Naive B cell (primary cell): ENCODE data around the gene KIR3DL3. TPM values are rescaled to one million over a fixed set of nuclear protein-coding genes. Genes with fewer than 3 reads are reported as not detected.
"Not testable (repeated sequence)": the region's sequence is repeated elsewhere in the genome, so short reads cannot be mapped to it uniquely, and the experiment has no call there.

ENCODE experiments used
- ATAC-seq, 2 donors: fragments of 150-1000 bp; cut with Tn5 transposase; 2 replicates each; pipeline ENCODE4 v1.10.0; 2021; ENCODE audit warnings: low read depth in 2 of 2, mild to moderate bottlenecking in 2 of 2, moderate library complexity in 2 of 2
- DNase-seq: peaks from one replicate; pipeline ENCODE4 v3.0.0; 2022
- H3K27ac Mint-ChIP-seq, 6 donors: one replicate each; pipeline ENCODE4 v1.8.0; 2020 to 2022; ENCODE audit warnings: mild to moderate bottlenecking in 6 of 6, mixed read lengths in 6 of 6, moderate library complexity in 5 of 6, inconsistent platforms in 2 of 6
- H3K27me3 Mint-ChIP-seq, 3 donors: one replicate each; pipeline ENCODE4 v1.8.0; 2021 to 2022; ENCODE audit warnings: mixed read lengths in 3 of 3, mild to moderate bottlenecking in 1 of 3
- H3K36me3 Mint-ChIP-seq, 2 donors: one replicate each; pipeline ENCODE4 v1.8.0; 2020 to 2022; ENCODE audit warnings: mixed read lengths in 2 of 2, inconsistent platforms in 1 of 2, mild to moderate bottlenecking in 1 of 2
- H3K4me1 Mint-ChIP-seq, 3 donors: one replicate each; pipeline ENCODE4 v1.8.0; 2020 to 2022; ENCODE audit warnings: mixed read lengths in 3 of 3, inconsistent platforms in 1 of 3, mild to moderate bottlenecking in 1 of 3, moderate library complexity in 1 of 3
- H3K4me3 Mint-ChIP-seq, 8 donors: one replicate each; pipeline ENCODE4 v1.8.0; 2020 to 2022; ENCODE audit warnings: mild to moderate bottlenecking in 8 of 8, mixed read lengths in 8 of 8, moderate library complexity in 8 of 8, inconsistent platforms in 2 of 8
- H3K9me3 Mint-ChIP-seq, 7 donors: one replicate each; pipeline ENCODE4 v1.8.0; 2020 to 2022; ENCODE audit warnings: mixed read lengths in 7 of 7, mild to moderate bottlenecking in 5 of 7, inconsistent platforms in 2 of 7, moderate library complexity in 1 of 7
- polyA plus RNA-seq, 6 donors: library from polyadenylated mRNA; unstranded; fragments of 300-500 nt; fragmentation: Illumina TruSeq; gene quantifications; one replicate each; pipeline ENCODE4 v1.2.3, GENCODE V29; 2021; ENCODE audit warnings: low read depth in 6 of 6

The KIR3DL3 gene
- polyA plus RNA-seq, 6 donors from 2014 or later, result not detected

- no peaks in the 10 kb centered on the region for H3K4me1 Mint-ChIP-seq
- H3K9me3 Mint-ChIP-seq, result peaks cover 0 to 3% (median 0%) of the 10 kb centered on the region in 7 donors
- peaks cover 9 to 58% (median 25%) of the 10 kb centered on the region in 3 donors for H3K27me3 Mint-ChIP-seq
- no peak overlapping the region for H3K4me3 Mint-ChIP-seq
- peak overlapping the region in 1 of 6 donors; percentile 86 for H3K27ac Mint-ChIP-seq
- H3K36me3 Mint-ChIP-seq, result peaks cover 0 to 4% of the 10 kb centered on the region in 2 donors
- DNase-seq (no peak), ATAC-seq (no peak)
Observed at GRCh38 chr19:54739587-54740497, 15.6 kb downstream of the KIR3DL3 start.

DNA sequence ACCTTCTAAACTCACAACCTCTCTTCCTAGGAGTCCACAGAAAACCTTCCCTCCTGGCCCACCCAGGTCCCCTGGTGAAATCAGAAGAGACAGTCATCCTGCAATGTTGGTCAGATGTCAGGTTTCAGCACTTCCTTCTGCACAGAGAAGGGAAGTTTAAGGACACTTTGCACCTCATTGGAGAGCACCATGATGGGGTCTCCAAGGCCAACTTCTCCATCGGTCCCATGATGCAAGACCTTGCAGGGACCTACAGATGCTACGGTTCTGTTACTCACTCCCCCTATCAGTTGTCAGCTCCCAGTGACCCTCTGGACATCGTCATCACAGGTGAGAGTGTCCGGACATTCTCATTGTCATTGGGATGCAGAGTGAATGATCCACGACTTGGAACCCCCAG, 17.7 kb downstream of the KIR3DL3 start:
- not testable (repeated sequence) for H3K36me3 Mint-ChIP-seq, ATAC-seq, H3K9me3 Mint-ChIP-seq, DNase-seq, H3K4me1 Mint-ChIP-seq
- H3K27me3 Mint-ChIP-seq, result peaks cover 5 to 49% (median 18%) of the 10 kb centered on the region in 3 donors
- peak overlapping the region in 1 of 6 donors; percentile 28 for H3K27ac Mint-ChIP-seq
- peak overlapping the region in 1 of 8 donors; percentile 53 for H3K4me3 Mint-ChIP-seq

DNA sequence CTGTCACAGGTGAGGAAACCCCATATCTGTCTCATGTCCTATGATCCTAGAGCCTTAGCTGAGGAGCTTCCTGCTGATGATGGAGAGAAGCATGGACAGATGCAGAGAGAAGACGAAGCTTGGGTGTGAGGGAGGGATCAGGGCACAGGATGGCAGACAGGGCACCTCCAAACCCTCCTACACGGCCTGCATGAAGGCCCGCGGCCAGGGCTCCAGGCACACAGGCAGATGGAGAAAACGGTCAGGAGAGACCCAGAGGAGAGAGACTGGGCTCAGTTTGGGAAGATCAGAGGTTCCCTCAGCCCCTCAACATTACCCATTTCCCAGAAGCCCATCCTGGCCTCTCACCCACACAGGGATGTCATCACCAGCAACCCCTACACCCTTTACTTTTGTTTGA, 19.8 kb downstream of the KIR3DL3 start:
- peaks cover 5 to 45% (median 23%) of the 10 kb centered on the region in 3 donors for H3K27me3 Mint-ChIP-seq
- H3K4me1 Mint-ChIP-seq, H3K36me3 Mint-ChIP-seq, ATAC-seq, H3K27ac Mint-ChIP-seq, DNase-seq, H3K4me3 Mint-ChIP-seq, H3K9me3 Mint-ChIP-seq: not testable (repeated sequence)

DNA sequence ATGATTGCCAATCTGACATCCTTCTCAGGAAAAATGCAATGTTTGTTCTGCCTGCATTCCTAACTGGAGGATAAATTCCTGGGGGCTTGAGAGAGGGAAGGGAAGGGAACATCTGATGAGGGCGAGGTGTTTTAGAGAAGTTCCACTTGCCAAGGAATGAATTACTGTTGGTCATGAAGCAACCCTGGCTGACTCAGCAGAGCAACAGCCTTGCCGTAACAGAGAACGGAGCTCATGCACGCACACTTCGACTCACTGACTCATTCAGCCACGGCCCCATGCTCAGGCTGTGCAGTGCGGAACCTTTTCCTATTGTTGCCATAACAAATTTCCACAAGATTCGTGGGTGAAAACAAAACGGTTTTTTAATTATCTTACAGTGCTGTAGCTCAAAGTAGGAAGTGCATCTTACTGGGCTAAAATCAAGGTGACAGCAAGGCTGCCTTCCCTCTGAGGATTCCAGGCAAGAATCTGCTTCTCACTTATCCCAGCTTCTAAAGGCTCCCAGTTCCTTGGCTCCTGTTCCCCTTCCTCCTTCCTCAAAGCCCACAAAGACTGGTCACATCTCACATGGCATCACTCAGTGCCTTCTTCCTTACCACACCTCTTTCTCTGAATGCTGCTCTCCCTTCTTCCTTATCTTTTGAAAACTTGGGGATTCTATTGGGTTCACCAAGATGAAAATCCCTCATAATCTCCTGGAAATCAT, 23.5 kb downstream of the KIR3DL3 start:
- not testable (repeated sequence) for H3K4me1 Mint-ChIP-seq, ATAC-seq, H3K4me3 Mint-ChIP-seq, DNase-seq, H3K27ac Mint-ChIP-seq, H3K36me3 Mint-ChIP-seq, H3K9me3 Mint-ChIP-seq
- peaks cover 13 to 23% (median 20%) of the 10 kb centered on the region in 3 donors for H3K27me3 Mint-ChIP-seq

DNA sequence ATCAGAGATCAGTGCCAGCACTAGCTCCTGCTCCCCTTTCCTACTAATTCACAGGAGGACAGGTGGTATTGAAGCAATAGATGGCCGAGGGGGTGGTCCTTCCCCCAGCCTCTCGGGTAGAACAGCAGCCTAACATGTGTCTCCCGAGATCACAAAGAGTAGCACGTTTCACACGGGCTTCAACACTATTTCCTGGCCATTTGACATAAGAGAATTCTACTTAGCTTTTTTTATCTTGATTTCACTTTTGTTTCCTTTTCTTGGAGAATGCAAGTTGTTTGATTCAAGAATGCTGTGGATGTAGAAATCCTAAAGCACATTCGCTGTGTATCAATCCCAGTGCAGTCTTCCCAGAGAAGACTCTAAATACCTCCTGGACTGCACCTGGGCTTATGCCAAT, 26.0 kb downstream of the KIR3DL3 start:
- not testable (repeated sequence) for H3K9me3 Mint-ChIP-seq, DNase-seq, H3K27ac Mint-ChIP-seq, ATAC-seq, H3K4me3 Mint-ChIP-seq, H3K4me1 Mint-ChIP-seq, H3K36me3 Mint-ChIP-seq
- H3K27me3 Mint-ChIP-seq, result peaks cover 7 to 16% (median 10%) of the 10 kb centered on the region in 3 donors

GRCh38 chr19:54756204-54757110, 32.2 kb downstream of the KIR3DL3 start:
- H3K27ac Mint-ChIP-seq, H3K4me1 Mint-ChIP-seq, H3K4me3 Mint-ChIP-seq, H3K9me3 Mint-ChIP-seq, DNase-seq, H3K36me3 Mint-ChIP-seq, ATAC-seq: not testable (repeated sequence)
- H3K27me3 Mint-ChIP-seq, result peaks cover 8 to 18% (median 16%) of the 10 kb centered on the region in 3 donors

- not testable (repeated sequence) for H3K9me3 Mint-ChIP-seq, H3K4me3 Mint-ChIP-seq, H3K27ac Mint-ChIP-seq, DNase-seq, ATAC-seq, H3K36me3 Mint-ChIP-seq, H3K4me1 Mint-ChIP-seq
- H3K27me3 Mint-ChIP-seq, result peaks cover 8 to 16% (median 12%) of the 10 kb centered on the region in 3 donors
Observed at GRCh38 chr19:54758577-54758976, 34.3 kb downstream of the KIR3DL3 start.

DNA sequence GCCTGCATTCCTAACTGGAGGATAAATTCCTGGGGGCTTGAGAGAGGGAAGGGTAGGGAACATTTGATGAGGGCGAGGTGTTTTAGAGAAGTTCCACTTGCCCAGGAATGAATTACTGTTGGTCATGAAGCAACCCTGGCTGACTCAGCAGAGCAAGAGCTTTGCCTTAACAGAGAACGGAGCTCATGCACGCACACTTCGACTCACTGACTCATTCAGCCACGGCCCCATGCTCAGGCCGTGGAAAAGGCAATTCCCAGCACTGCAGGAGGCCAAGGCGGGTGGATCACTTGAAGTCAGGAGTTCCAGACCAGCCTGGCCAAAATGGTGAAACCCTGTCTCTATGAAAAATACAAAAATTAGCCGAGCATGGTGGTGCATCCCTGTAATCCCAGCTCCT, 40.0 kb downstream of the KIR3DL3 start:
- not testable (repeated sequence) for H3K9me3 Mint-ChIP-seq, H3K36me3 Mint-ChIP-seq, H3K4me3 Mint-ChIP-seq, DNase-seq, ATAC-seq, H3K27ac Mint-ChIP-seq, H3K4me1 Mint-ChIP-seq
- peaks cover 0 to 27% (median 16%) of the 10 kb centered on the region in 3 donors for H3K27me3 Mint-ChIP-seq

- not testable (repeated sequence) for H3K36me3 Mint-ChIP-seq, H3K4me1 Mint-ChIP-seq, DNase-seq, H3K4me3 Mint-ChIP-seq, H3K27ac Mint-ChIP-seq, ATAC-seq, H3K9me3 Mint-ChIP-seq
- peaks cover 6 to 34% (median 9%) of the 10 kb centered on the region in 3 donors for H3K27me3 Mint-ChIP-seq
Observed at GRCh38 chr19:54766464-54766863, 42.2 kb downstream of the KIR3DL3 start.

DNA sequence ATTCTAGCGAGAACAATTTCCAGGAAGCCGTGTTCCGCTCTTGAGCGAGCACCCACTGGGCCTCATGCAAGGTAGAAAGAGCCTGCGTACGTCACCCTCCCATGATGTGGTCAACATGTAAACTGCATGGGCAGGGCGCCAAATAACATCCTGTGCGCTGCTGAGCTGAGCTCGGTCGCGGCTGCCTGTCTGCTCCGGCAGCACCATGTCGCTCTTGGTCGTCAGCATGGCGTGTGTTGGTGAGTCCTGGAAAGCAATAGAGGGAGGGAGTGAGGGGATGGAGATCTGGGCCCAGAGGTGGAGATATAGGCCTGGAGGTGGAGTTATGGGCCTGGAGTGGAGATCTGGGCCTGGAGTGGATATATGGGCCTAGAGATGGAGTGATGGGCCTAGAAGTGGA, 45.4 kb downstream of the KIR3DL3 start, which contains the start of gene KIR2DL1:
Gene KIR2DL1, plus strand, starts transcription at position 148 of the 400 bp plus-strand sequence. Its CDS starts 58 bp downstream, at position 206.
- H3K4me3 Mint-ChIP-seq, ATAC-seq, H3K9me3 Mint-ChIP-seq, H3K4me1 Mint-ChIP-seq, H3K36me3 Mint-ChIP-seq, H3K27ac Mint-ChIP-seq, DNase-seq: not testable (repeated sequence)
- H3K27me3 Mint-ChIP-seq, result peaks cover 8 to 35% (median 23%) of the 10 kb centered on the region in 3 donors

DNA sequence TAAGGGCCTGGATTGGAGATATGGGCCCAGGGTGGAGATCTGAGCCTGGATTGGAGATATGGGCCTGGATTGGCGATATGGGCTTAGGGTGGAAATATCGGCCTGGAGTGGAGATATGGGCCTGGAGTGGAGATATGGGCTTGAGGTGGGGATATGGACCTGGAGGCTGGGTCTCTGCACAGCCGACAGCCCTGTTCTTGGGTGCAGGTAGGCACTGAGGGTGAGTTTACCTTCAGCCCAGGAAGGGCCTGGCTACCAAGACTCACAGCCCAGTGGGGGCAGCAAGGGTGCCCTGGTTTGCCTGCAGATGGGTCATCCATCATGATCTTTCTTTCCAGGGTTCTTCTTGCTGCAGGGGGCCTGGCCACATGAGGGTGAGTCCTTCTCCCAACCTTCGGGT, 46.3 kb downstream of the KIR3DL3 start:
- not testable (repeated sequence) for H3K4me3 Mint-ChIP-seq, H3K9me3 Mint-ChIP-seq, H3K27ac Mint-ChIP-seq, H3K4me1 Mint-ChIP-seq, ATAC-seq, H3K36me3 Mint-ChIP-seq, DNase-seq
- H3K27me3 Mint-ChIP-seq, result peaks cover 10 to 30% (median 26%) of the 10 kb centered on the region in 3 donors

DNA sequence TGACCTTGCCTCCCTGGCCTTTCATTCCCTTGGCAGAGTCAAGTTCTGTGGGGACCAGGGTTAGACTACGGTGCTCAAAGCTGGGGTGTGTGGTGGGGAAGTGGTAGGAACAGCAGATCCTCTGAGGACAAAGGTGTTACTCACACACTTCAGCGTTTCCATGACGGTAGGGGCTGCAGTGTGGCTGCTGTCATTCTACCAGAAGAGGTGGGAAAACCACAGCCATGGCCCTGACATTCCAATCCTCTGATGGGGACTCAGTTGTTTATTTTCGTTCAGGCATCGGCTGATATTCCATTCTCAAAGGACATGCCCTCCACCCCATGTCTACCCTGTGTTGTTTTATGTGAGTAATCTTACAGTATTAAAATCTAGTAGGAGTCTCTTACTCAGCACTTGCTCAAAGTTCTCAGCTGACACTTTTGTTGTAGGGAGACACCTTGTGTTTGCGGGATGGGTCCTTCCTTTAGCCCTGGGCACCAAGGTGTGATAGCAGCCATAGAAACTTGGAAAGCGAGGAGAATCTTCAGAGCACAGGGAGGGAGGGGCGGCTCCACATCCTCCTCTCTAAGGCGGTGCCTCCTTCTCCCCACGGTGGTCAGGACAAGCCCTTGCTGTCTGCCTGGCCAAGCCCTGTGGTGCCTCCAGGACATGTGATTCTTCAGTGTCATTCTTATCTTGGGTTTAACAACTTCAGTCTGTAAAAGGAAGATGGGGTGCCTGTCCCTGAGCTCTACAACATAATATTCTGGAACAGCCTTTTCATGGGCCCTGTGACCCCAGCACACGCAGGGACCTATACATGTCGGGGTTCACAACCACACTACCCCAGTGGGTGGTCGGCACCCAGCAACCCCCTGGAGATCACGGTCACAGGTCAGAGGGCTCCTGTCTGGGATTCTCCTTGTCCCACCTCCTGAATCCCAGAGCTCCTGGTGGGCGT, 47.0 kb downstream of the KIR3DL3 start:
- H3K9me3 Mint-ChIP-seq, H3K4me3 Mint-ChIP-seq, H3K4me1 Mint-ChIP-seq, ATAC-seq, H3K36me3 Mint-ChIP-seq, DNase-seq: not testable (repeated sequence)
- H3K27me3 Mint-ChIP-seq, result peaks cover 10 to 30% (median 23%) of the 10 kb centered on the region in 3 donors
- H3K27ac Mint-ChIP-seq, result peak overlapping the region in 1 of 6 donors; percentile 54
